GM10266 (cell line): Measurements from ENCODE around the gene SCPEP1.

Experiments used
- DNase-seq: peaks from one replicate; pipeline ENCODE4 v3.0.0; 2012; ENCODE audit errors: extremely low spot score
- TF ChIP-seq, protein P1 (sequence below): IDR thresholded peaks from 2 replicates; pipeline ENCODE4 v1.5.1; 2012; ENCODE audit warnings: mild to moderate bottlenecking, low read depth; ENCODE audit not compliant: control insufficient read depth, insufficient read depth; ENCODE audit errors: missing control alignments

The SCPEP1 gene

DNA sequence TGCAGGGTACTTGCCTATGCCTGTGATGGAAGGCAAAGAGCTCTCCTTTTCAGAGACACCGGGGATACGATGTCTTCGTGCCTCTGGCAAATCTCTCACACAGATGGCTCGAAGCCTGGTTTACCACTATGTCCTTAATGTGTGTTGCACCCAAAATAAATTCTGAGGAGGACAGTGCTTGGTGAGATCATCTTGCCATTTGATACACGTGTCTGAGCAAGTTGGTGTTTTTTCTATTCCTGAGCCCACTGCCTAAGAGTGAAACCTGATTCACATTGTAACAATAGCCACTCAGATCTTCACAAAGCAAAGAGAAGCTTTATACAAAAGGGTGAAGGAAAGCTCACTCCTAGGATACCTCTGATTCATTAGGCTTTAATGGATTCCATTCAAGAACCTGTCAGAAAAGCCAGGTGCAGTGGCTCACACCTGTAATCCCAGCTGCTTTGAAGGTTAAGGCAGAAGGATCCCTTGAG lies 74.0 kb downstream of the SCPEP1 start:
- DNase-seq, result no peak
- TF ChIP-seq, protein P1, sequence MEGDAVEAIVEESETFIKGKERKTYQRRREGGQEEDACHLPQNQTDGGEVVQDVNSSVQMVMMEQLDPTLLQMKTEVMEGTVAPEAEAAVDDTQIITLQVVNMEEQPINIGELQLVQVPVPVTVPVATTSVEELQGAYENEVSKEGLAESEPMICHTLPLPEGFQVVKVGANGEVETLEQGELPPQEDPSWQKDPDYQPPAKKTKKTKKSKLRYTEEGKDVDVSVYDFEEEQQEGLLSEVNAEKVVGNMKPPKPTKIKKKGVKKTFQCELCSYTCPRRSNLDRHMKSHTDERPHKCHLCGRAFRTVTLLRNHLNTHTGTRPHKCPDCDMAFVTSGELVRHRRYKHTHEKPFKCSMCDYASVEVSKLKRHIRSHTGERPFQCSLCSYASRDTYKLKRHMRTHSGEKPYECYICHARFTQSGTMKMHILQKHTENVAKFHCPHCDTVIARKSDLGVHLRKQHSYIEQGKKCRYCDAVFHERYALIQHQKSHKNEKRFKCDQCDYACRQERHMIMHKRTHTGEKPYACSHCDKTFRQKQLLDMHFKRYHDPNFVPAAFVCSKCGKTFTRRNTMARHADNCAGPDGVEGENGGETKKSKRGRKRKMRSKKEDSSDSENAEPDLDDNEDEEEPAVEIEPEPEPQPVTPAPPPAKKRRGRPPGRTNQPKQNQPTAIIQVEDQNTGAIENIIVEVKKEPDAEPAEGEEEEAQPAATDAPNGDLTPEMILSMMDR, result no peak
